ENCODE data around the gene FAM168B.

FAM168B gene

DNA sequence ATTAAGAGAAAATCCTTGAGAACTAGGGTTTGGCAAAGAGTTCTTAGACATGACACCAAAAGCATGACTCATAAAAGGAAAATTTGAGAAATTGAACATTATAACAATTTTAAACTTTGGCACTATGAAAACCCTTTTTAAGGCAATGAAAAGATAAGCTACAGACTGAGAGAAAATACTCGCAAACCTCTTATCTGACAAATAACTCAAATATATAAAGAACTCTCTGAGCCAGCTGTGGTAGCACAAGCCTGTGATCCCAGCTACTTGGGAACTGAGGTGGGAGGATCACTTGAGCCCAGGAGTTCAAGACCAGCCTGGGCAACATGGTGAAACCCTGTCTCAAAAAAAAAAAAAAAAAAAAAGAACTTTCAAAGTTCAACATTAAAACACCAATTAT, 70.5 kb downstream of the FAM168B start:
- no peak for DNase-seq (ENCODE audit: low read depth, low spot score)

DNA sequence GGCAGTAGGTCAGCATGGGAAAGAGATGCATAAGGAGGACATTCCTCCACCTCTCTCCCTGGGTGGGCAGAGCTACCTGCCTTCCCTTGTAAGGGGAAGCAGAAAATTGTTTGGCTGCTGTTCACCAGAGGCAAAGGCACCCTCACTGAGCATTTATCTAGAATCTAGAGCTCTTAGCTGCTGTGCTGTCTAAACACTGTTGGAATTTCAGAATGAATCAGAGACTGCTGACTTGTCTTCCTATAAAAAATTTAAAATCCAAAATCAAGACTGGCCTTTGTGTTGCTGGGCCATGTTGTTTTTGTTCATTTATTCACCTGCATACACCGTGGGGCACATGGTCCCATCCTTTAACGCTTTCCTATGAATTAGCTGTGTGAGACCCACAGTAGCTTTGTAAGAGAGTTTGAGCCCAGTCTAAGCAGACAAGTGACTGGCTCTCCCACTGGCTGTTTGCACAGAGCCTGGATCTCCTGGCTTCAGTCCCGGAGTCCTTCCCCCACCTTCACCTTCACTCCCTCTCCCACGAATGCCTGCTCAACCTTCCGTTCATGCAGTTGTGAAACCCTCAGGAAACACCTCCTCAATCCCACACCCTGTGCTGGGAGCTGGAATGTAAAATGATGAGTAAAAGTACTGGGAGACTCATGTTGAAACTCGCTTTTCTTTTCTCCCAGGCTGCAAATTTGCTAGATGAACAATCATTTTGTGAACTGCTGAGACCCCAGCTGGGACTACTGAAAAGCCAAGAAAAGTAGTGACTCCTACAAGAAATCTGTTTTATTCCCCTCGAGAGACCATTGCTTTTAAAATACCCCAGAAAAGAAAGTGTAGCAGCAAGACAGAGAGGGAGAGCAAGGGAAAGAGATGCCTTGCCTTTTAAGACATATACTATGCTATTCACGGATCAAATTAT, 76.2 kb downstream of the FAM168B start:
- no peak for DNase-seq (ENCODE audit: low read depth, low spot score)

DNA sequence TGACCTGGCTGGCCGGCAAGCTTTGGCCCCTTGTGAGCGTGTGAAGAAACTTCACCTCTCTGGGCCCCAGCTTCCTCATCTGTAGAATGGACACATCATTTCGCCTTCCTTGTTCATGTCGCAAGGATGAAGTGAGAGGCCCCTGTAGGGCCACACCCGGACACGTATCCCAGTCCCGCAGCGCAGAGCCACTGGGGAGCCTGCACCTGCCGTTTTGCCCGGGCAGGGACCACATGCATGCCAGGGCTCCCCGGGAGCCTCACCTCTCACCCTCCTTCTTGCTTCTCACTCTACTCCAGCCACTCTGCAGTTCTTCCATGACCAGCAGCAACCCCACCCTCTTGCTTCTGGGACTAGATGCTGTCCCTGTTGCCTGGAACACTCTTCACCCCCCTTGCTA, 77.5 kb downstream of the FAM168B start:
- DNase-seq (ENCODE audit: low read depth, low spot score) = no peak

DNA sequence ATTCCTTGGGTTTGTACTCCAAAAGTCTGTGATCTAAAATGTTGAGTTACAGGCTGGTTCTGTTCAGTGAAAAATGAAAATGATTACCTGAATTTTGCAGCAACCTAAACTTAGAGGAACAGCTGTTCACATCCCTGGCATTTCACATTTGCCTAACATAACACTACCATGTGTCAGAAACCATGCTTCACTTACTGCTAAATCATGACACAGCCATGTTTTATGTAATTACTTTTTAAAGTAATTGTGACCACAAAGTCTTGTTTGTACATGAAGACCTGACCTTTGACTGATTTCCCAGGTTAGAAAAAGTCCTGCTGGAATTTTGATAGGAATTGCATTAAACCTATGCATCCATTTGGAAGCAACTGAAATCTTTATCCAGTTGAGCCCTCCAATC, 79.1 kb downstream of the FAM168B start:
- no peak for DNase-seq (ENCODE audit: low read depth, low spot score)

DNA sequence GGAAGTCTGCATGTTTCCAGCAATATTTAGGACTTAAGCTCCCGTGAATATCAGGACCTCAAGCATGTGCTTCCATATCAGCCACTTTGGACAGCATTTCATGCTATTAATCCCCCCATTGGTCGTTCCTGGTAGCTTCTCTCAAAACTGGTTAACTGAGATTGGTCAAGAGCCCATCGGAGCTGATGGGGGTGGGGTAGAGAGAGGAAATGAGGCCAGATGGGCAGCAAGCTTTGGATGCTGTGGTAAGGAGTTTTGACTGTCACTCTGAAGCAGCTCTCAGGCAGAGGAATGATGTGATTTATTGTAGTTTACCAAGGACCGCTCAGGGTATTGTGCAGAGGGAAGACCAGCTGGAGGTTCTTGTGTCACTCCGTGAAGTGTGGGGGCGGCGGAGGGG, 81.8 kb downstream of the FAM168B start:
- DNase-seq (ENCODE audit: low read depth, low spot score) = no peak

DNA sequence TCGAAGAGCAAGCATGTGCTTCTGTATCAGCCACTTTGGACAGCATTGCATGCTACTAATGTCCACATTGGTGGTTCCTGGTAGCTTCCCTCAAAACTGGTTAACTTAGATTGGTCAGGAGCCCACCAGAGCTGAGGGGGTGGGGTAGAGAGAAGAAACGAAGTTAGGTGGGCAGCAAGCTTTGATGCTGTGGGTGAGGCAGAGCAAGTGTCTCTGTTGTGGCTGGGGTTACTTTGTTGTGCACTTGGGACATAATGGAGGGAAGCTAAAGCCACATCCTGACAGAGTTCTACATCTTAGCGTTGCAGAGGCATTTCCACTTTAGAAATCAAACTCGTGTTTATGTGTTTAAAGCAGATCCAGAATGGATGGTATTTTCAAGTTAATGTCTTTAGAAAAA, 82.7 kb downstream of the FAM168B start:
- DNase-seq (ENCODE audit: low read depth, low spot score) = no peak

DNA sequence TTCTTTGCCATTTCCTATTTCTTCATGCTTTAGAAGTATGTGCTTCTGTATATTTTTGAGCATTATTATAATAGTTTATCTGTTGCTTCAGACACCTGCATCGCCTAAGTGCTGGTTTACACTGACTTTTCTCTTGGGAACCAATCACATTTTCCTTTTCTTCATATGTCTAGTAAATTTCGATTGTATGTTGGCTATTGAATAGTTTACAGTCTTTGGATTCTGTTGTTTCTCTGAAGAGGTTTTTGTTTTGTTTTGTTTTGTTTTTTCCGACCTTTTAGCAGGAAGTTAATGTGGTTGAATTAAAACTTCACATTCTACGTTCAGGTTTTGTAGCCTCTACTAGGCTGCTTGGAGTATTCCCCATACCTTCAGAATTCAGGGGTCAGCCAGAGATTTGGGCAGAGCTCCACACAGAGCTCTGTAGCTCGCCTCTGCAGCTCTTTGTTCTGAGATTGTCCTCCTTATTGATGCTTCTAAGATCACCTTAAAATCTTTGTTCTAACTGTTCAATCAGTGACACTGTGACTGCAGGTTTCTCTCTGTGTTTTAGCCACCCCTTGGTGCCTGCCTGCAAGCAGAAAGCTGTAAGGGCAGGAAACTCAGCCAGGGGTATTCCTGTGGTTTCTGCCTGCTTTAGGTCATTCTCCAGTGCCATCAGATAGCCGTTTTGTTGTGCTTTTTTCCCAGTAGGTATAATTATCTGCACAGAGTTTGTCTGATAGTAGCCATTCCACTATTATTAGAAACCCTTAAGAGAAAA, 83.4 kb downstream of the FAM168B start:
- DNase-seq (ENCODE audit: low read depth, low spot score) = no peak

DNA sequence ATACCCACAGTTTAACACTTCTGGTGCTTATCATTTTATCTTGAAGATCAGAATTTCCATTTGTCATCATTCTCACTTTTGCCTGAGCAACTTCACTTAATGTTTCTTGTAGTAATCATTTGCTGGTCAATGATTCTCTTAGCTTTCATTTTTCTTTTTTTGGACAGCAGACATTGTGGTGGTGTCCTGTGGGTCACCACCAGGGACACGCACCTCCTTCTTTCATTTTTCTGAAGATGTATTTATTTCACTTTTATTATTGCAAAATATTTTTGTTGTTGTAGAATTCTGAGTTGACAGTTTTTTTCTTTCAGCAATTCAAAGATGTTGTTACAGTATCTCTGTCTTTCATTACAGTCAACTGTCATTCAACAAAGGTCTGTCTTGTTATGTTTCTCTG, 84.3 kb downstream of the FAM168B start:
- DNase-seq (ENCODE audit: low read depth, low spot score) = no peak

DNA sequence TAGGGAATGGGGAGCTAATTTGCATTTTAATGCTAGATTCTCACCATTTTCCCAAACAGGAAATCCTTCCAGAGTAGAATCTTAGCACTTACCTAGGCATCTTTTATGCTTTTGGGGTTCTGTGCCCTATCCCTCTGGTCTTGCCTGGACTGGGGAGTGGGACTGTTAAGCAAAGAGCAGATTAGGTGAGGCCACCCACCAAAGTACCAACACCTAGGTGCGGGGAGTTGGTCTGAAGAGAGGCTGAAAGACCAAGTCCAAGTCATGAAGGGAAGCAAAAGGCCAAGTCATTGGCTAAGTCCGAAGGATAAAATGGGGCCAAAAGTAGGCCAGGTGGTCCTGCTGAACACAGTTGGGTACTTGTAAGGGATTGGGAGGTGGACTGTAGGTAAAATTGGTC, 86.7 kb downstream of the FAM168B start:
- no peak for DNase-seq (ENCODE audit: low read depth, low spot score)

DNA sequence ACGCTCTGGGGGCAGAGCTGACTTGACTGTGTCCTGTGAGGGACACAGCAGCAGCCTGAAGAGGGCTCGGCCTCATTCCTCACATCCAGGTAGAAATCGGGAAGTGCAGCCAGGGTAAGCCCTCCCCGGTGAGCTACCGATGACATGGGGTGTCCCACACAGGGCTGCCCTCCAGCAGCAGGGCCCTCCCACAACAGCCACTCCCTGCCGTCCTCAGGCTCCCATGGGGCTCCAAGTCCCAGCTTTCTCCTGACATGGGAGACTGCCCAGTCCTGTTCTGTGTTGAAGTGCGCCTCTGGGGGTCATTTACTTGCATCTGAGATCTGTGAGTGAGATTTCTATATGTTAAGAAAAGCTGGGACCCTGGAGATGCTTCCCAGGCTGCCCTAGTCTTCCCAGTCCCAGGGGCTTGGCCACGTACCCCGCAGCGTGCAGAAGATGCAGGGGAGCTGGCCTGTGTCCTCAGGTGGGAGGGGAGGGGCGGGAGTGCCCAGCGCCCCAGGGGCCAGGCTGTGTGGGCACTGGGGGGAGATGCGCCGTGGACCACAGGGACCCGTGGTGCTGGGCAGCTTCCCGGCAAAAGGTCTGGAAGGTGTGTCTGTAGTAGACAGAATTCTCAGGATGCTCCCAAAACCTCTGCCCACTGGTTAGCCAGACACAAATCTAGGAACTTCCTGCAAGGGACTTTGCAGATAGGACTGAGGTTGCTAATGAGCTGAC, 87.9 kb downstream of the FAM168B start:
- DNase-seq (ENCODE audit: low read depth, low spot score) = no peak

DNA sequence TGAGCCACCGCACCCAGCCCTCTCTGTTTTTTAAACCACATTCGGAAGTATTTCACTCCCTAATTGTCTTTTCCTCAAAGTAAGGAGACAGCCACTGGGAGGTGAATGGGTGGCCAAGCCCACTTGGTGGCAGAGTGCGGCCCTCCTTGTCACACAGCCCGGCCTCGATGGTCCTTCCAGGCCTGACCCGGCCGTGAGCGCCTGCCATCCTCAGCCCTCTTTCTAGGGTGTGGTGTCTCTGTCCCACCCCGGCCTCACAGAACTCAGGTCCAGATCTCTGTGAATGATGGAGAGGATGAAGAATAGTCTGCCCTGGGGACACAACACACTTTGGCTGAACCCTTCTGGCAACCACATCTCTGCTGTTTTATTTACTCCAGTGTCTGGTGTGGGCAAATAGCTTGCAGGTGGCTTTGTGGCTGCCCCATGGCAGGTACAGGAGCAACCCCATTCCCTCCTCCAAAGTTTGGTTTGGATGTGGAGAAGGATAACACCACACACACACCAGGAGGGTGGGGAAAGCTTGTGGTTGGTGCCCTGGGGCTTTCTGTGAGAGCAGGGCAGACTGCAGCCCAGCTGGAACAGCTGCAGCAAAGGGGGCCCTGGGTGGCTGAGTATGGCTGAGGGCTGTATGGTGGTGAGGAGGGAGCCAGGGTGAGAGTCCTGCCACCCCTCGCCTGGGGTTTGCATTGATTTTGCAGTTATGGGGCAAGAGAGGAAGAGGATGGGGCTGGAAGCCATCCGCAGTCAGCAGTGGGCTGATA, 88.6 kb downstream of the FAM168B start:
- no peak for DNase-seq (ENCODE audit: low read depth, low spot score)

DNA sequence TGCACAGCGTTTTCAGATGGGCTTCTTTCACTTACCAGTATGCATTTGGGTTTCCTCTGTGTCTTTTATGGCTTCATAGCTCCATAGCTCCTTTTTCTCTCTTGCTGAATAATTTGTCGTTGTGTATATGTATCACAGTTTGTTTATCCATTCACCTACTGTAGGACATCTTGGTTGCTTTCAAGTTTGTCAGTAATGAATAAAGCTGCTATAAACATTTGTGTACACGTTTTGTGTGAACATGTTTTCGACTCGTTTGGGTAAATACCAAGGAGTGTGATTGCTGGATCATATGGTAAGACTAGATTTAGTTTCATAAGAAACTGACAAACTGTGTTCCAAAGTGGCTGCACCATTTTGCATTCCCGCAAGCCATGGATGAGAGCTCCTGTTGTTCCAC, 94.7 kb downstream of the FAM168B start:
- no peak for DNase-seq (ENCODE audit: low read depth, low spot score)
